Fibroblast of pulmonary artery (primary cell): ENCODE measurements around the gene CENPX.

Experiments used
- DNase-seq: peaks from one replicate; pipeline ENCODE4 v3.0.0-alpha.2; 2010; ENCODE audit warnings: low read depth
- H3K4me3 ChIP-seq: replicated peaks from 2 replicates; pipeline ENCODE4 v1.5.1; 2011; ENCODE audit warnings: low read depth, mild to moderate bottlenecking, control low read depth, low read length, moderate library complexity
- TF ChIP-seq, protein P1 (sequence below): IDR thresholded peaks from 2 replicates; pipeline ENCODE4 v1.5.1; 2011; ENCODE audit warnings: mild to moderate bottlenecking, control low read depth, low read length, inconsistent platforms; ENCODE audit errors: missing control alignments

CENPX gene

GRCh38 chr17:82016061-82016874 lies 6.4 kb downstream of the CENPX start:
- H3K4me3 ChIP-seq: no peak overlapping the region
- no peak for DNase-seq
- TF ChIP-seq, protein P1, sequence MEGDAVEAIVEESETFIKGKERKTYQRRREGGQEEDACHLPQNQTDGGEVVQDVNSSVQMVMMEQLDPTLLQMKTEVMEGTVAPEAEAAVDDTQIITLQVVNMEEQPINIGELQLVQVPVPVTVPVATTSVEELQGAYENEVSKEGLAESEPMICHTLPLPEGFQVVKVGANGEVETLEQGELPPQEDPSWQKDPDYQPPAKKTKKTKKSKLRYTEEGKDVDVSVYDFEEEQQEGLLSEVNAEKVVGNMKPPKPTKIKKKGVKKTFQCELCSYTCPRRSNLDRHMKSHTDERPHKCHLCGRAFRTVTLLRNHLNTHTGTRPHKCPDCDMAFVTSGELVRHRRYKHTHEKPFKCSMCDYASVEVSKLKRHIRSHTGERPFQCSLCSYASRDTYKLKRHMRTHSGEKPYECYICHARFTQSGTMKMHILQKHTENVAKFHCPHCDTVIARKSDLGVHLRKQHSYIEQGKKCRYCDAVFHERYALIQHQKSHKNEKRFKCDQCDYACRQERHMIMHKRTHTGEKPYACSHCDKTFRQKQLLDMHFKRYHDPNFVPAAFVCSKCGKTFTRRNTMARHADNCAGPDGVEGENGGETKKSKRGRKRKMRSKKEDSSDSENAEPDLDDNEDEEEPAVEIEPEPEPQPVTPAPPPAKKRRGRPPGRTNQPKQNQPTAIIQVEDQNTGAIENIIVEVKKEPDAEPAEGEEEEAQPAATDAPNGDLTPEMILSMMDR: no peak

DNA sequence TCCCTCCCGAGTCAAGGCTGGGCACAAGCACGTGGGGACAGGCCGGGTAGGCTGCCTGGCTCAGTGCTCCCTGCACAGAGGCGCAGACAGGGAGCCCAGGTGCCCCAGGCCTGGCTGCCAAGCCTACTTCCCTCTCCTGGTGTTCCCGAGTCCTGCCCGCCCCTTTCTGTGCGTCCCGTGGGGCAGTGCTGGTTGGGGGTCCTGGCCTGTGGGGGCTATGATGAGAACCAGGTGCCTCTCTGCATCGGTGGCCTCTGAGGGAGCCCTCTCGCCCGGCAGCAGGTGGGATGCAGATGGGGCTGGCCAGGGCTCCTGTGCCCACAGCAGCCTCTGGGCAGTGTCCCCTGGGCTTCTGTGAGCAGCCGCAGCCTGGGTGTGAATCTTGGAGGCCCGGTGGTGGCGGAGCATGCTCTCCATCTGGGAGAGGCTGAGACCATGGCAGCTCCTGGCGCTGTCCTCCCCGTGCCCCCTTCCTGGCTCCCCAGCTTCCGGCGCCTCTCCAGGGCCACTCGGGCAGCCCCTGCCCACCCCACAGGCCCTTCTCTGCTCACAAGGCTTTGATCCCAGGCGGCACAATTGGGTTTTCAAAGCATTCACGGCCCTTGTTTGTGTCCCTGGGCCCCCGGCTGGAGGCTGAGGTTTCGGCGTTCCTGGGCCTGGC lies 7.2 kb downstream of the CENPX start:
- TF ChIP-seq, protein P1: no peak
- DNase-seq: no peak

DNA sequence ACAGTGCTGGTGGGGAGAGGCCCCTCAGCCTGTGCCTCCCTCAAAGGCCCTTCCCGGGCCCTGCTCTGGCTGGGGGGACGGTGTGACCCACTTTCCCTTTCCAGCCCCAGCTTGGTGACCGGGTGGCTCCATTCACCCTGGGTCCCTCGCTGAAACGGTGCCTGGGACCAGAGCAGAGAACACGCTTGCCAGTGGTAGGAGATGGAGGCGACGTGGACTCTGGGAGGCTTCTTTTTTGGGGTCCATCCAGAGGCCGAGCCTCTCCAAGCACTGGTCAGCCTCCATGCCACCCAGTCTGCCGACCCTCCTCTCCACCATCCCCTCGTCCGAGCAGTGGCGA lies 7.7 kb downstream of the CENPX start:
- no peak overlapping the region for H3K4me3 ChIP-seq
- TF ChIP-seq, protein P1: no peak
- DNase-seq: no peak

More for the DNA sequence above, 7.2 kb downstream of the CENPX start:
- no peak overlapping the region for H3K4me3 ChIP-seq

DNA sequence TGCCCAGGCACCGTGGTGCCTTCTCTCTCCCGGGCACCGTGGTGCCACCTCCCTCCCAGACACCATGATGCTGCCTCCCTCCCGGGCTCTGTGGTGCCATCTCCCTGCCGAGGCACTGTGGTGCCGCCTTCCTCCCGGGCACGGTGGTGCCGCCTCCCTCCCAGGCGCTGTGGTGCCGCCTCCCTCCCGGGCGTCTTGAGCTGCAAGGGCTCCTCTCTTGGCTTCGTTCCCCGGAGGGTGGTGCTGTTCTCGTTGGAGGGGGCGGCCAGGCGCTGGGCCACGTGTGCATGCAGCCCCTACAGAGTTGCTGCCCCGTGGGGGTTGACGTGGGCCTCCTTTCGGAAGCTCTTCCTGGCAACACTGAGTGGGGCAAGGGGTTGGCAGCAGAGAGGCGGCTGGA lies 8.2 kb downstream of the CENPX start:
- DNase-seq: no peak
- H3K4me3 ChIP-seq: no peak overlapping the region
- TF ChIP-seq, protein P1: no peak

DNA sequence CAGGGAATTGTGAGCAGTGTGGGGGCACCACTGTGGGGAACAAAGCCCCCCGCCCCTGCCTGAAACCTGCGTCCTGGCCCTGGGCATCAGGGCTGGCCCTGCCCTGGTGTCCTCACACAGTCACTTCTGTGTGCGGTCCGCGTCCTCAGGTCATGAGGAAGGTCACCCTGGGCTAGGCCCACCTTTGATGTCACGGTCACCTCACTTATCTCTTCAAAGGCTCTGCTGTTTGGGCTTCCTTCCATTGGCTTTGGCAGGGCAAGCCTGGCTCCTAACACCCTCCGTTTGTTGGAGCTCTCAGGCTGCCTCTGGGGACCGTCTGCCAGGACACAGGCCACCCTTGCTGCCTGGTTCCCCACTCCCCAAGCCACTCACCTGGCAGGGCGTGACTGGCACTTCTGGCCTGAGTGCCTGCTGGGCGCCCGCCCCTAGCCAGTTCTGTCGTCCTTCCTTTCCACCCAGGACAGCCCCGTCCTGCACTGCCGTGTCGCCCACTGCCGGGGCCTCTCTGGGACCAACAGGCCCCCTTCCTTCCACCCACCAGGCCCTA lies 8.8 kb downstream of the CENPX start:
- H3K4me3 ChIP-seq: no peak overlapping the region
- no peak for DNase-seq
- TF ChIP-seq, protein P1: no peak

- DNase-seq: no peak
- H3K4me3 ChIP-seq: no peak overlapping the region
- TF ChIP-seq, protein P1: no peak
Measured at GRCh38 chr17:82013341-82013740, 9.3 kb downstream of the CENPX start.
